Mucosa of gallbladder (tissue), 1 donor: ENCODE results near the gene NAP1L1. TPM values are rescaled to one million over a fixed set of nuclear protein-coding genes. Genes with fewer than 3 reads are reported as not detected.
A peak's percentile ranks its signal among the peaks of the same experiment; 100 is the strongest.

ENCODE experiments used
- DNase-seq: peaks from one replicate; pipeline ENCODE4 v3.0.0-alpha.2; 2020; ENCODE audit warnings: low spot score
- total RNA-seq: library from RNA; stranded (reverse); gene quantifications from one replicate; pipeline ENCODE4 v1.2.1, GENCODE V29; 2021
- donor health status: DM: no; HTN: no; CAD: no.

The NAP1L1 gene
- total RNA-seq, 1 donor from 2014 or later: 317 TPM

GRCh38 chr12:76020731-76021672, 63.5 kb downstream of the NAP1L1 start:
- DNase-seq: no peak

GRCh38 chr12:76020281-76020680, 64.2 kb downstream of the NAP1L1 start:
- DNase-seq: peak; percentile 31

GRCh38 chr12:76018672-76019071, 65.8 kb downstream of the NAP1L1 start:
- DNase-seq: no peak

GRCh38 chr12:76018111-76018510, 66.4 kb downstream of the NAP1L1 start:
- no peak for DNase-seq

- no peak for DNase-seq
Observed at GRCh38 chr12:76014007-76014406, 70.5 kb downstream of the NAP1L1 start.

GRCh38 chr12:76013603-76014002, 70.9 kb downstream of the NAP1L1 start:
- DNase-seq: no peak

GRCh38 chr12:76012644-76013043, 71.8 kb downstream of the NAP1L1 start:
- no peak for DNase-seq

GRCh38 chr12:76010732-76011458, 73.6 kb downstream of the NAP1L1 start:
- no peak for DNase-seq

GRCh38 chr12:76008428-76008827, 76.1 kb downstream of the NAP1L1 start:
- no peak for DNase-seq

- DNase-seq: no peak
Observed at GRCh38 chr12:76007640-76008039, 76.8 kb downstream of the NAP1L1 start.

GRCh38 chr12:76006028-76006925, 78.2 kb downstream of the NAP1L1 start:
- no peak for DNase-seq

- no peak for DNase-seq
Observed at GRCh38 chr12:76003355-76003638, 81.2 kb downstream of the NAP1L1 start.

- no peak for DNase-seq
Observed at GRCh38 chr12:76002598-76003354, 81.7 kb downstream of the NAP1L1 start.

GRCh38 chr12:75998292-75999063, 86.0 kb downstream of the NAP1L1 start:
- DNase-seq: no peak

GRCh38 chr12:75997658-75998057, 86.8 kb downstream of the NAP1L1 start:
- DNase-seq: no peak

GRCh38 chr12:75996861-75997447, 87.5 kb downstream of the NAP1L1 start:
- DNase-seq: no peak

GRCh38 chr12:75995691-75996090, 88.8 kb downstream of the NAP1L1 start:
- no peak for DNase-seq

GRCh38 chr12:75994069-75994740, 90.3 kb downstream of the NAP1L1 start:
- no peak for DNase-seq

GRCh38 chr12:75991753-75992152, 92.7 kb downstream of the NAP1L1 start:
- DNase-seq: no peak
